SK-N-SH (cell line): ENCODE results near the gene AFF3. TPM values are rescaled to one million over a fixed set of nuclear protein-coding genes. Genes with fewer than 3 reads are reported as not detected.

ENCODE experiments used
- CTCF ChIA-PET: fragments of 300-600, 350-600 bp; formaldehyde crosslinking; extraction: SDS; loops from one replicate; lab custom pipeline; 2021; lab: Yijun Ruan, JAX
- POLR2A ChIA-PET: fragments of 350-600 bp; sonication (Branson Sonifier 250); formaldehyde crosslinking; extraction: SDS; loops from one replicate; lab custom pipeline; 2020; ENCODE audit warnings: antibody characterized with exemption, inconsistent platforms; lab: Yijun Ruan, JAX
- DNase-seq: peaks from one replicate; pipeline ENCODE4 v3.0.0; 2012
- H2AFZ ChIP-seq: fragments of 200-600 bp; sonication (generic); 2 replicates; pipeline ENCODE4 v1.8.1; 2016; ENCODE audit warnings: antibody characterized with exemption, mild to moderate bottlenecking, low read depth
- H3F3A ChIP-seq: fragments of 200-600 bp; sonication (generic); replicated peaks from 2 replicates; pipeline ENCODE3; 2016; ENCODE audit warnings: antibody characterized with exemption, mild to moderate bottlenecking; ENCODE audit not compliant: insufficient read depth
- H3K27ac ChIP-seq, 2 experiments: fragments of 200-500 bp in 1 of 2; fragments of 200-600 bp in 1 of 2; sonication (Bioruptor generic) in 1 of 2; sonication (generic), shearing (Covaris generic) in 1 of 2; 2 replicates each; pipeline versions ENCODE4 v1.5.1 to v1.6.1; 2014 to 2016; ENCODE audit warnings: low read depth in 2 of 2, inconsistent platforms in 1 of 2, low read length in 1 of 2, mild to moderate bottlenecking in 1 of 2, mixed read lengths in 1 of 2
- H3K27me3 ChIP-seq: fragments of 200-600 bp; sonication (generic), shearing (Covaris generic); 2 replicates; pipeline ENCODE4 v1.6.1; 2016; ENCODE audit warnings: mixed run types; ENCODE audit not compliant: insufficient read depth
- H3K36me3 ChIP-seq, 2 experiments: fragments of 200-500 bp in 1 of 2; fragments of 200-600 bp in 1 of 2; sonication (Bioruptor generic) in 1 of 2; sonication (generic) in 1 of 2; replicated peaks in 1 of 2; 2 replicates each; pipeline versions ENCODE3 to v1.5.1; 2014 to 2016; ENCODE audit warnings: low read length in 1 of 2, mild to moderate bottlenecking in 1 of 2; ENCODE audit not compliant: insufficient read depth in 2 of 2, control insufficient read depth in 1 of 2
- H3K4me1 ChIP-seq, 2 experiments: fragments of 200-500 bp in 1 of 2; fragments of 200-600 bp in 1 of 2; sonication (Bioruptor generic) in 1 of 2; sonication (generic), shearing (Covaris generic) in 1 of 2; 2 replicates each; pipeline versions ENCODE4 v1.5.1 to v1.6.1; 2014 to 2016; ENCODE audit warnings: low read depth in 1 of 2, low read length in 1 of 2, mixed run types in 1 of 2; ENCODE audit not compliant: insufficient read depth in 2 of 2, control insufficient read depth in 1 of 2
- H3K4me2 ChIP-seq: fragments of 200-600 bp; sonication (generic), shearing (Covaris generic); 2 replicates; pipeline ENCODE4 v1.6.1; 2017; ENCODE audit warnings: mixed run types
- H3K4me3 ChIP-seq, 2 experiments: fragments of 200-500 bp in 1 of 2; fragments of 200-600 bp in 1 of 2; sonication (Bioruptor generic) in 1 of 2; sonication (generic), shearing (Covaris generic) in 1 of 2; 2 replicates each; pipeline versions ENCODE4 v1.5.1 to v1.8.1; 2014 to 2016; ENCODE audit warnings: low read depth in 2 of 2, inconsistent platforms in 1 of 2, low read length in 1 of 2, mild to moderate bottlenecking in 1 of 2, mixed read lengths in 1 of 2, moderate library complexity in 1 of 2
- H3K79me2 ChIP-seq: fragments of 200-600 bp; sonication (generic); 2 replicates; pipeline ENCODE4 v1.8.1; 2017; ENCODE audit warnings: mild to moderate bottlenecking; ENCODE audit not compliant: insufficient read depth
- H3K9ac ChIP-seq: fragments of 200-600 bp; sonication (generic); 2 replicates; pipeline ENCODE4 v1.6.1; 2017; ENCODE audit warnings: mixed run types
- H3K9me2 ChIP-seq: fragments of 200-600 bp; sonication (generic); 2 replicates; pipeline ENCODE4 v1.6.1; 2017; ENCODE audit warnings: mixed run types
- H3K9me3 ChIP-seq: fragments of 200-600 bp; sonication (generic); 2 replicates; pipeline ENCODE4 v1.6.1; 2017; ENCODE audit warnings: mixed run types, mild to moderate bottlenecking, moderate library complexity
- H4K20me1 ChIP-seq: fragments of 200-600 bp; sonication (generic); 2 replicates; pipeline ENCODE4 v1.6.1; 2017; ENCODE audit warnings: mild to moderate bottlenecking, mixed run types; ENCODE audit not compliant: insufficient read depth
- EP300 ChIP-seq, 2 experiments: IDR thresholded peaks; 2 replicates each; pipeline versions ENCODE4 v1.4.0 to v1.6.1; 2012; ENCODE audit warnings: borderline replicate concordance in 1 of 2, low read depth in 1 of 2, low read length in 1 of 2
- GABPA ChIP-seq: IDR thresholded peaks from 2 replicates; pipeline ENCODE4 v1.4.0; 2012; ENCODE audit warnings: low read depth, mild to moderate bottlenecking
- MEF2A ChIP-seq: IDR thresholded peaks from 2 replicates; pipeline ENCODE4 v1.4.0; 2012; ENCODE audit warnings: low read depth, borderline replicate concordance
- MXI1 ChIP-seq: IDR thresholded peaks from 2 replicates; pipeline ENCODE4 v1.6.1; 2012; ENCODE audit warnings: mild to moderate bottlenecking, low read depth, low read length, improper control_type of control experiment
- NFIC ChIP-seq: IDR thresholded peaks from 2 replicates; pipeline ENCODE4 v1.4.0; 2012; ENCODE audit warnings: borderline replicate concordance
- NRF1 ChIP-seq: IDR thresholded peaks from 2 replicates; pipeline ENCODE4 v1.6.1; 2012; ENCODE audit warnings: low read depth, mild to moderate bottlenecking, low read length
- POLR2AphosphoS5 ChIP-seq: IDR thresholded peaks from 2 replicates; pipeline ENCODE4 v1.6.1; 2012; ENCODE audit warnings: low read depth, low read length
- RCOR1 ChIP-seq: fragments of 150-350 bp; IDR thresholded peaks from 2 replicates; pipeline ENCODE4 v1.6.1; 2017; ENCODE audit warnings: antibody characterized with exemption, low read length
- SIN3A ChIP-seq: IDR thresholded peaks from 2 replicates; pipeline ENCODE4 v1.6.1; 2012; ENCODE audit warnings: low read depth, mild to moderate bottlenecking, low read length, moderate library complexity, borderline replicate concordance
- SMC3 ChIP-seq: IDR thresholded peaks from 2 replicates; pipeline ENCODE4 v1.6.1; 2012; ENCODE audit warnings: low read depth, low read length, improper control_type of control experiment
- TCF12 ChIP-seq: IDR thresholded peaks from 2 replicates; pipeline ENCODE4 v1.4.0; 2012
- TEAD4 ChIP-seq: IDR thresholded peaks from 2 replicates; pipeline ENCODE4 v1.4.0; 2012; ENCODE audit warnings: mild to moderate bottlenecking, borderline replicate concordance; ENCODE audit not compliant: insufficient read depth
- USF1 ChIP-seq: IDR thresholded peaks from 2 replicates; pipeline ENCODE4 v1.4.0; 2012; ENCODE audit warnings: low read depth, borderline replicate concordance
- ZBTB33 ChIP-seq: IDR thresholded peaks from 2 replicates; pipeline ENCODE4 v1.4.0; 2012; ENCODE audit warnings: low read depth, borderline replicate concordance
- WGBS: methylation state at CpG from one replicate; pipeline ENCODE4 v1.1.6; 2017; ENCODE audit warnings: low lambda C conversion rate; 5-methylcytosine and 5-hydroxymethylcytosine counted together
- polyA plus RNA-seq, 3 experiments: library from polyadenylated mRNA; depleted of rRNA; stranded (reverse); fragments of >200 nt; gene quantifications; 2 replicates each; pipeline ENCODE4 v1.2.3, GENCODE V29; 2012
- TF ChIP-seq, protein P1 (sequence below): IDR thresholded peaks from 2 replicates; pipeline ENCODE4 v1.4.0; 2012; ENCODE audit warnings: low read depth
- TF ChIP-seq, protein P2 (sequence below): fragments of 200-600 bp; sonication (generic); IDR thresholded peaks from 2 replicates; pipeline ENCODE4 v1.6.1; 2017; ENCODE audit warnings: antibody characterized with exemption, mild to moderate bottlenecking, moderate library complexity

AFF3 gene
- polyA plus RNA-seq, 1 of the 3 experiments (the other 2 are of a cell fraction): 0.36 TPM

DNA sequence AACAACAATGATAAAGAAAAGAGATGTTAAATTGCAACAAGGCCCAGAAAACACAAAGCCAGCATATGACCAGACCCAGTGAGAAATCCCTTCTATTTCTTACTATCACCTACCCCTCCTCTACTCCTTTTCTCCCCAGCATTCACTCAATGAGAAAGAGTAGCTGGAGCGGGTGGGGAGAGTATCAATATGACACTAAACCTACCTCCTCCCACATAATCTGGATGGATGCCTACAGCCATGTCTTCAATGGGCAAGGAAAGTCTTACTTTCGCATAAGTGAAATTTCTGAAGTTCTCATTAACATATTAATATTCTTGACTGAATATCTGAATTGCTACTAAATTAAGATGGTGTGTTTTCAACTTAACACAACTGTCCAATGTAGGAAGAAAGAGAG lies 78.2 kb downstream of the AFF3 start:
- H2AFZ ChIP-seq: no peak overlapping the region
- H3K9ac ChIP-seq: no peak overlapping the region
- no peaks in the 10 kb centered on the region for H3K9me2 ChIP-seq
- WGBS: 86% methylated on average over 2 of the region's 2 CpGs
- no peak overlapping the region for H3K27ac ChIP-seq
- H3K36me3 ChIP-seq: no peaks in the 10 kb centered on the region
- H3K79me2 ChIP-seq: no peaks in the 10 kb centered on the region
- H3K4me3 ChIP-seq: no peak overlapping the region
- H3K4me1 ChIP-seq: peaks cover 0 to 8% of the 10 kb centered on the region in 2 experiments; a peak in 2 of 4 replicates
- H4K20me1 ChIP-seq: no peaks in the 10 kb centered on the region
- POLR2A ChIA-PET: no interaction called here
- DNase-seq: no peak
- no peaks in the 10 kb centered on the region for H3K27me3 ChIP-seq
- TF ChIP-seq NRF1 (no peak), TCF12 (no peak), GABPA (no peak), POLR2AphosphoS5 (no peak), SIN3A (no peak), EP300 (IDR thresholded peaks at IDR 0.05; ENCODE audit: borderline replicate concordance in 1 of 2, low read depth in 1 of 2, low read length in 1 of 2) (no peak), ZBTB33 (no peak), NFIC (no peak), TEAD4 (no peak), MXI1 (no peak), USF1 (no peak), MEF2A (no peak), RCOR1 (no peak), SMC3 (no peak)
- TF ChIP-seq, protein P1, sequence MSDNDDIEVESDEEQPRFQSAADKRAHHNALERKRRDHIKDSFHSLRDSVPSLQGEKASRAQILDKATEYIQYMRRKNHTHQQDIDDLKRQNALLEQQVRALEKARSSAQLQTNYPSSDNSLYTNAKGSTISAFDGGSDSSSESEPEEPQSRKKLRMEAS: no peak
- TF ChIP-seq, protein P2, sequence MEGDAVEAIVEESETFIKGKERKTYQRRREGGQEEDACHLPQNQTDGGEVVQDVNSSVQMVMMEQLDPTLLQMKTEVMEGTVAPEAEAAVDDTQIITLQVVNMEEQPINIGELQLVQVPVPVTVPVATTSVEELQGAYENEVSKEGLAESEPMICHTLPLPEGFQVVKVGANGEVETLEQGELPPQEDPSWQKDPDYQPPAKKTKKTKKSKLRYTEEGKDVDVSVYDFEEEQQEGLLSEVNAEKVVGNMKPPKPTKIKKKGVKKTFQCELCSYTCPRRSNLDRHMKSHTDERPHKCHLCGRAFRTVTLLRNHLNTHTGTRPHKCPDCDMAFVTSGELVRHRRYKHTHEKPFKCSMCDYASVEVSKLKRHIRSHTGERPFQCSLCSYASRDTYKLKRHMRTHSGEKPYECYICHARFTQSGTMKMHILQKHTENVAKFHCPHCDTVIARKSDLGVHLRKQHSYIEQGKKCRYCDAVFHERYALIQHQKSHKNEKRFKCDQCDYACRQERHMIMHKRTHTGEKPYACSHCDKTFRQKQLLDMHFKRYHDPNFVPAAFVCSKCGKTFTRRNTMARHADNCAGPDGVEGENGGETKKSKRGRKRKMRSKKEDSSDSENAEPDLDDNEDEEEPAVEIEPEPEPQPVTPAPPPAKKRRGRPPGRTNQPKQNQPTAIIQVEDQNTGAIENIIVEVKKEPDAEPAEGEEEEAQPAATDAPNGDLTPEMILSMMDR: no peak
- TF ChIP-seq, all 33 proteins: peak for 0
- H3K9me3 ChIP-seq: no peaks in the 10 kb centered on the region
- CTCF ChIA-PET: no interaction called here
- no peaks in the 10 kb centered on the region for H3F3A ChIP-seq
- H3K4me2 ChIP-seq: no peak overlapping the region
